Measurements from ENCODE around the gene OPRM1.

OPRM1 gene

GRCh38 chr6:154086510-154086909 lies 47.5 kb downstream of the OPRM1 start:
- no peak for DNase-seq

GRCh38 chr6:154092326-154092962 lies 53.4 kb downstream of the OPRM1 start:
- no peak for DNase-seq

GRCh38 chr6:154093231-154094044 lies 54.4 kb downstream of the OPRM1 start:
- no peak for DNase-seq

- DNase-seq: no peak
Measured at GRCh38 chr6:154095571-154095970, 56.5 kb downstream of the OPRM1 start.

- no peak for DNase-seq
Measured at GRCh38 chr6:154096316-154096715, 57.3 kb downstream of the OPRM1 start.

GRCh38 chr6:154096834-154097233 lies 57.8 kb downstream of the OPRM1 start:
- DNase-seq: no peak

- DNase-seq: no peak
Measured at GRCh38 chr6:154099211-154099610, 60.2 kb downstream of the OPRM1 start.

GRCh38 chr6:154106251-154106650 lies 67.2 kb downstream of the OPRM1 start:
- no peak for DNase-seq

GRCh38 chr6:154111025-154111424 lies 72.0 kb downstream of the OPRM1 start:
- DNase-seq: no peak

- no peak for DNase-seq
Measured at GRCh38 chr6:154112181-154112809, 73.3 kb downstream of the OPRM1 start.

- DNase-seq: no peak
Measured at GRCh38 chr6:154113392-154113791, 74.4 kb downstream of the OPRM1 start.

- no peak for DNase-seq
Measured at GRCh38 chr6:154117485-154117884, 78.4 kb downstream of the OPRM1 start.

GRCh38 chr6:154122195-154122925 lies 83.3 kb downstream of the OPRM1 start:
- DNase-seq: no peak

GRCh38 chr6:154123155-154123956 lies 84.3 kb downstream of the OPRM1 start:
- DNase-seq: no peak

- DNase-seq: no peak
Measured at GRCh38 chr6:154125421-154125820, 86.4 kb downstream of the OPRM1 start.

GRCh38 chr6:154127657-154128056 lies 88.6 kb downstream of the OPRM1 start:
- DNase-seq: no peak

GRCh38 chr6:154134471-154135147 lies 95.6 kb downstream of the OPRM1 start:
- no peak for DNase-seq

GRCh38 chr6:154138793-154139192 lies 99.8 kb downstream of the OPRM1 start:
- DNase-seq: no peak

- DNase-seq: no peak
Measured at GRCh38 chr6:154139892-154140291, 100.9 kb downstream of the OPRM1 start.

- no peak for DNase-seq
Measured at GRCh38 chr6:154140743-154141142, 101.7 kb downstream of the OPRM1 start.

GRCh38 chr6:154143753-154144152 lies 104.7 kb downstream of the OPRM1 start:
- no peak for DNase-seq

All from stimulated activated CD4-positive, alpha-beta T cell treated with anti-CD3 and anti-CD28 coated beads, Interleukin-4, amount 100 ng/mL, for 4 hours (primary cell).